ENCODE measurements around the gene IMMP2L.

The IMMP2L gene

GRCh38 chr7:110964775-110965174 lies 597.5 kb downstream of the IMMP2L start:
- H3K9me3 ChIP-seq (ENCODE audit: insufficient read depth, low read depth, low read length): no peaks in the 10 kb centered on the region
- H3K9me2 ChIP-seq (replicated peaks; ENCODE audit: low read depth, low read length): no peaks in the 10 kb centered on the region
- no peaks in the 10 kb centered on the region for H3K36me3 ChIP-seq (ENCODE audit: insufficient read depth, low read length)
- no peaks in the 10 kb centered on the region for H3K79me2 ChIP-seq (ENCODE audit: insufficient read depth, low read length)
- no peaks in the 10 kb centered on the region for H4K20me1 ChIP-seq (ENCODE audit: insufficient read depth, low read length, poor library complexity, severe bottlenecking)
- H3F3A ChIP-seq (ENCODE audit: low read depth): no peaks in the 10 kb centered on the region
- no peak overlapping the region for H3K4me2 ChIP-seq (ENCODE audit: low read depth, low read length, poor library complexity, severe bottlenecking)
- no peaks in the 10 kb centered on the region for H3K27me3 ChIP-seq (ENCODE audit: insufficient read depth, low read length, poor library complexity, severe bottlenecking)
- no peak overlapping the region for H3K4me3 ChIP-seq (ENCODE audit: low read length, poor library complexity, severe bottlenecking)
- no peak for TF ChIP-seq EZH2phosphoT487 (IDR thresholded peaks at IDR 0.05; ENCODE audit: borderline replicate concordance)
- no peak overlapping the region for H2AFZ ChIP-seq (ENCODE audit: low read length)
- H3K4me1 ChIP-seq (ENCODE audit: insufficient read depth, low read length, poor library complexity, severe bottlenecking): no peaks in the 10 kb centered on the region
- H3K9ac ChIP-seq (ENCODE audit: low read depth, low read length, poor library complexity, severe bottlenecking): no peak overlapping the region

- Histone ChIP-seq H3K4me1 (ENCODE audit: insufficient read depth, low read length, poor library complexity, severe bottlenecking) (no peaks in the 10 kb centered on the region), H3K79me2 (ENCODE audit: insufficient read depth, low read length) (no peaks in the 10 kb centered on the region), H3K4me3 (ENCODE audit: low read length, poor library complexity, severe bottlenecking) (no peak overlapping the region), H4K20me1 (ENCODE audit: insufficient read depth, low read length, poor library complexity, severe bottlenecking) (no peaks in the 10 kb centered on the region), H3K4me2 (ENCODE audit: low read depth, low read length, poor library complexity, severe bottlenecking) (no peak overlapping the region), H3F3A (ENCODE audit: low read depth) (no peaks in the 10 kb centered on the region), H2AFZ (ENCODE audit: low read length) (no peak overlapping the region), H3K9me3 (ENCODE audit: insufficient read depth, low read depth, low read length) (no peaks in the 10 kb centered on the region), H3K9me2 (replicated peaks; ENCODE audit: low read depth, low read length) (no peaks in the 10 kb centered on the region), H3K36me3 (ENCODE audit: insufficient read depth, low read length) (no peaks in the 10 kb centered on the region), H3K9ac (ENCODE audit: low read depth, low read length, poor library complexity, severe bottlenecking) (no peak overlapping the region), H3K27me3 (ENCODE audit: insufficient read depth, low read length, poor library complexity, severe bottlenecking) (no peaks in the 10 kb centered on the region)
- no peak for TF ChIP-seq EZH2phosphoT487 (IDR thresholded peaks at IDR 0.05; ENCODE audit: borderline replicate concordance)
- TF ChIP-seq CTCF (conservative IDR thresholded peaks at IDR 0.05; ENCODE audit: low read length): no peak
These were observed 599.5 kb downstream of the IMMP2L start for GRCh38 chr7:110962826-110963225.

- H3K4me1 ChIP-seq (ENCODE audit: insufficient read depth, low read length, poor library complexity, severe bottlenecking): no peaks in the 10 kb centered on the region
- no peak overlapping the region for H3K4me3 ChIP-seq (ENCODE audit: low read length, poor library complexity, severe bottlenecking)
- H3K36me3 ChIP-seq (ENCODE audit: insufficient read depth, low read length): no peaks in the 10 kb centered on the region
- no peak overlapping the region for H3K9ac ChIP-seq (ENCODE audit: low read depth, low read length, poor library complexity, severe bottlenecking)
- no peaks in the 10 kb centered on the region for H3F3A ChIP-seq (ENCODE audit: low read depth)
- no peaks in the 10 kb centered on the region for H3K27me3 ChIP-seq (ENCODE audit: insufficient read depth, low read length, poor library complexity, severe bottlenecking)
- H3K9me3 ChIP-seq (ENCODE audit: insufficient read depth, low read depth, low read length): no peaks in the 10 kb centered on the region
- TF ChIP-seq EZH2phosphoT487 (IDR thresholded peaks at IDR 0.05; ENCODE audit: borderline replicate concordance) (no peak), CTCF (conservative IDR thresholded peaks at IDR 0.05; ENCODE audit: low read length) (no peak)
- H3K79me2 ChIP-seq (ENCODE audit: insufficient read depth, low read length): no peaks in the 10 kb centered on the region
- no peak overlapping the region for H2AFZ ChIP-seq (ENCODE audit: low read length)
- no peak overlapping the region for H3K4me2 ChIP-seq (ENCODE audit: low read depth, low read length, poor library complexity, severe bottlenecking)
- no peaks in the 10 kb centered on the region for H3K9me2 ChIP-seq (replicated peaks; ENCODE audit: low read depth, low read length)
- no peaks in the 10 kb centered on the region for H4K20me1 ChIP-seq (ENCODE audit: insufficient read depth, low read length, poor library complexity, severe bottlenecking)
These were observed 599.9 kb downstream of the IMMP2L start for GRCh38 chr7:110962374-110962773.

GRCh38 chr7:110960811-110961210 lies 601.5 kb downstream of the IMMP2L start:
- H3K4me1 ChIP-seq (ENCODE audit: insufficient read depth, low read length, poor library complexity, severe bottlenecking): no peaks in the 10 kb centered on the region
- no peaks in the 10 kb centered on the region for H3K36me3 ChIP-seq (ENCODE audit: insufficient read depth, low read length)
- H3K9ac ChIP-seq (ENCODE audit: low read depth, low read length, poor library complexity, severe bottlenecking): no peak overlapping the region
- H4K20me1 ChIP-seq (ENCODE audit: insufficient read depth, low read length, poor library complexity, severe bottlenecking): no peaks in the 10 kb centered on the region
- H3K27me3 ChIP-seq (ENCODE audit: insufficient read depth, low read length, poor library complexity, severe bottlenecking): no peaks in the 10 kb centered on the region
- H2AFZ ChIP-seq (ENCODE audit: low read length): no peak overlapping the region
- no peak overlapping the region for H3K4me3 ChIP-seq (ENCODE audit: low read length, poor library complexity, severe bottlenecking)
- H3K9me2 ChIP-seq (replicated peaks; ENCODE audit: low read depth, low read length): no peaks in the 10 kb centered on the region
- H3K4me2 ChIP-seq (ENCODE audit: low read depth, low read length, poor library complexity, severe bottlenecking): no peak overlapping the region
- no peaks in the 10 kb centered on the region for H3F3A ChIP-seq (ENCODE audit: low read depth)
- H3K9me3 ChIP-seq (ENCODE audit: insufficient read depth, low read depth, low read length): no peaks in the 10 kb centered on the region
- TF ChIP-seq EZH2phosphoT487 (IDR thresholded peaks at IDR 0.05; ENCODE audit: borderline replicate concordance): no peak
- TF ChIP-seq CTCF (conservative IDR thresholded peaks at IDR 0.05; ENCODE audit: low read length): no peak
- H3K79me2 ChIP-seq (ENCODE audit: insufficient read depth, low read length): no peaks in the 10 kb centered on the region

All from Loucy (cell line).